ENCODE measurements around the gene MEGF10.
"Not testable (repeated sequence)": the region's sequence is repeated elsewhere in the genome, so short reads cannot be mapped to it uniquely, and the experiment has no call there.

MEGF10 gene

GRCh38 chr5:127290019-127290945, at the start of gene MEGF10:
MEGF10 (plus strand) TSS chr5:127290796; CDS start chr5:127331309, 40,513 bp downstream.
- peak; percentile 81 for DNase-seq (ENCODE audit: low spot score)

DNA sequence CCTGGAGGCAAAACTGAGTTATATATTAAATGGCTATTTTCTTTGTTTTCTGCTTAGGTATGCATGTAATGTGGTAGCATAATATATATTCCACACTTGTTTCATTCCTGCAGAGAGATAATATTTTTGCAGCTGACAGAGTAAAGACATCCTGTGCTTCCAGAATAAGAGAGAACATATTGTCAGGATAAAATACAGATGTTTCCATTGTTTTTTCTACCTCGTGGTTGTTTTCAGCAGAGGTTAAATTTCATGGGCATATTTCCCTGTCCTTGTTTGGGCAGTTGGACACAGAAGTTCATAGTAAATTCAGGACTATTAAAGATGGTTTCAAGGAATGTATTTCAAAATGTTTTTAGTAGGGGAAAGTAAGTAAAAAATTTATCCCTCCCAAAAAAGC, 47.6 kb upstream of the MEGF10 start:
- DNase-seq (ENCODE audit: low spot score) = no peak

- DNase-seq (ENCODE audit: low spot score) = no peak
Measured at GRCh38 chr5:127254729-127255284, 35.8 kb upstream of the MEGF10 start.

DNA sequence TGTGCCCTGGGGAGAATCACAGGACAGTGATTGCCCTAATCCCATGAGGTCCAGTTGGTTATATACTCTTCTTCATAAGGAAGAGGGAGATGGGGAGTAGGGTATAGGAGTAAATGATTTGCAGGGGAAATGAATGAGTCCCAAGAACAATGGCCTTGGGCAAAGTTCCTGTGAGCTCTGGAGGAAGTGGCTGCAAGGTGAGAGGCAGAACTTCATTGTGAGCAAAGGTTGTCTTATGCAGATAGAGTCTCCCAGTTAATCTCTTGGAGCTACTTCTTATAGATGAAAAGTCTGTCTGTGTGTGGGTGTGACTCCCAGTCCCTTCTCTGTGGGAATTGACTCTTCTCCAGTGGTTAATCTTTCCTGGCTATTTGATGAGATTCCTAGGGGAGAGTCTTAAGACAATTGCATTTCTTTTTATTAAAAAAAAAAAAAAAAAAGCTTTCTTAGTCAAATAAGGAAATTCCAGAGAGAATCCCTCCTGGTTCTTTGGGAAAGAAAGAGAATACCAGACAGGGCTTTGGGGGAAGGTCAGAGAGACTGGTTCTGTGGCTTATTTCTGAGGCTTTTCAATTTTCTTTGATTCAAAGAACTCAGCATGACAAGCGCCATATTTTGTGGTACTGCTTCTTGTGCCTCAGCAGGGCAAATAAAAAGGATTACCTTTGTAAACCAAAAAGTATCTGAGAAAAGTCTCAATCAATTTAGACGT, 33.6 kb upstream of the MEGF10 start:
- DNase-seq (ENCODE audit: low spot score) = no peak

- DNase-seq (ENCODE audit: low spot score) = no peak
Measured at GRCh38 chr5:127260686-127261085, 29.9 kb upstream of the MEGF10 start.

DNA sequence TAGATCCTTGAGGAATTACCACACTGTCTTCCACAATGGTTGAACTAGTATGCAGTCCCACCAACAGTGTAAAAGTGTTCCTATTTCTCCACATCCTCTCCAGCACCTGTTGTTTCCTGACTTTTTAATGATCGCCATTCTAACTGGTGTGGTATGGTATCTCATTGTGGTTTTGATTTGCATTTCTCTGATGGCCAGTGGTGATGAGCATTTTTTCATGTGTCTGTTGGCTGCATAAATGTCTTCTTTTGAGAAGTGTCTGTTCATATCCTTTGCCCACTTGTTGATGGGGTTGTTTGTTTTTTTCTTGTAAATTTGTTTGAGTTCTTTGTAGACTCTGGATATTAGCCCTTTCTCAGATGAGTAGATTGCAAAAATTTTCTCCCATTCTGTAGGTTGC, 25.1 kb upstream of the MEGF10 start:
- not testable (repeated sequence) for DNase-seq (ENCODE audit: low spot score)

- not testable (repeated sequence) for DNase-seq (ENCODE audit: low spot score)
Measured at GRCh38 chr5:127268342-127268741, 22.3 kb upstream of the MEGF10 start.

- not testable (repeated sequence) for DNase-seq (ENCODE audit: low spot score)
Measured at GRCh38 chr5:127270713-127271112, 19.9 kb upstream of the MEGF10 start.

DNA sequence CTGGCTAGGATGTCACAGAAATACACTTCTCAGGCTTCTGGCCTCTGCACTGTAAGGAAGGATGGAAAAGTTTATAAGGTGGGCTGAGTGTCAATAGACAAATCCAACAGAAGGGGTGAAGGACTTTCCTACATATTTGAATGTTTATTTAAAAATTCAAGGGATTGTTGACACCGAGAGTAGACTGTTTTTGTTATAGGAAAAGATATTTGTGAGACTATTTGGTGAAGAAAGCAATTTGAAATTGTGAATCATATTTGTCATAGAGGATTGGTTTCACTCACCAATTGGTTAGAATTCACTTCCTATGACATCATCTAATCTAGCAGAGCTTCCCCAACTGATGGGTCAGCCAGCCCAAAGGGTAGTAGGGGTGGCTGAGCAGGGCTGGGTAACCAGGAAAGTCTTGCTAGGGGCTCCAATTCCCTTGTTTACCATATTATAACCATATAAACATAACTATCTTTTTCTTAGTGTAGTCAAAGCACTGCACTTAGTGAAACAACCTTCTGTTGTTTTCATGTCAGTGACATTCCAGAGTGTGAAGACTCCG, 14.9 kb upstream of the MEGF10 start:
- no peak for DNase-seq (ENCODE audit: low spot score)

GRCh38 chr5:127280491-127281220, 9.9 kb upstream of the MEGF10 start:
- peak; percentile 47 for DNase-seq (ENCODE audit: low spot score)

- DNase-seq (ENCODE audit: low spot score) = no peak
Measured at GRCh38 chr5:127281609-127282008, 9.0 kb upstream of the MEGF10 start.

DNA sequence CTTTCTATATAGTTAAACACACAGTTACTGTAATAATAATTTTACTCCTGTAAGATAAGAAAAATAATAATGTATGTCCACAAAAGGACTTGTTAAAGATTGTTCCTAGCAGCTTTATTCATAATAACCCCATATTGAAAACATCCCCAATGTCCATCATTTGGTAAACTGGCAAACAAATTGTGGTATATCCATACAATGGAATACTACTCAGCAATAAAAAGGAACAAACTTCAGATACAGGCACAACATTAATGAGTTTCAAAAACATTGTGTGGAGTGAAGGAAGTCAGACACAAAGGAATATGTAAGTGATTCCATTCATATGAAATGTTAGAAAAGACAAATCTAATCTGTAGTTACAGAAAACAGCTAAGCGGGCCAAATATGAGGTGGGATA, 1.9 kb upstream of the MEGF10 start:
- no peak for DNase-seq (ENCODE audit: low spot score)

DNA sequence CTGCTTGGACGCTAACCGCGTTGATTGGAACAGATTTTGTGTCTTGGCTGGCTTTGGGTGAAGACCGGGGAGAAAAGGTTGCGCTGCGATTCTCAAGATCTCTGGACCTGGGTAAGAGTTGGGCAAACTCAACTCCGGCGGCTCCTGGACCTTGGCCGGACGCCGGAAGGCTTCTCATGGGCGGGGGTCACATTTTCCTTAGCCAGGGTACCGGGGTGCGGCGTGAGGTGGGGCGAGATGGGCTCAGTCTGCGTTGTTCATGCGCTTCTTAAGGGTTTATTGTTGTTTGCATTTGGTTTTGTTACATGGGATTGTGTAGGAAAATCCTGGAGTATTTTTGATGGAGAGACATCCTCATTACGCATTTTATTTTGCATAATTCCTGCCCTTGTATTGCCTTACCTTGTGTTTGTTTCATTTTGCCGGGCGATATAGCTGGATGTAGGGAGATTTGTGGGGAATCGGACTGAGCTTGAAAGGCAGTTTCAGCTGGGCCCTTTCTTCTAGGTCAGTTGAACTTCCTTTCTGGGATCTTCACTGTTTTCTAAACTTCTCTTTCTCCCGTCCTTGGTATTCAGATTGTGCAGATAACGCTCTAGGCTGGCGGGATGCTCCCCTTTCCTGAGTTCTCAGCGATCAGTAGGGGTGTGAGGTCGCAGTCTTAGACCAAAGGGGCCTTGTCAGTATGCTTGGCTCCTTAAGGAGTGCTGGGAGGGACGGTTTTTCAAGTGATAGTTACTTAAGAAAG, 524 bp downstream of the MEGF10 start:
- peak; percentile 22 for DNase-seq (ENCODE audit: low spot score)

DNA sequence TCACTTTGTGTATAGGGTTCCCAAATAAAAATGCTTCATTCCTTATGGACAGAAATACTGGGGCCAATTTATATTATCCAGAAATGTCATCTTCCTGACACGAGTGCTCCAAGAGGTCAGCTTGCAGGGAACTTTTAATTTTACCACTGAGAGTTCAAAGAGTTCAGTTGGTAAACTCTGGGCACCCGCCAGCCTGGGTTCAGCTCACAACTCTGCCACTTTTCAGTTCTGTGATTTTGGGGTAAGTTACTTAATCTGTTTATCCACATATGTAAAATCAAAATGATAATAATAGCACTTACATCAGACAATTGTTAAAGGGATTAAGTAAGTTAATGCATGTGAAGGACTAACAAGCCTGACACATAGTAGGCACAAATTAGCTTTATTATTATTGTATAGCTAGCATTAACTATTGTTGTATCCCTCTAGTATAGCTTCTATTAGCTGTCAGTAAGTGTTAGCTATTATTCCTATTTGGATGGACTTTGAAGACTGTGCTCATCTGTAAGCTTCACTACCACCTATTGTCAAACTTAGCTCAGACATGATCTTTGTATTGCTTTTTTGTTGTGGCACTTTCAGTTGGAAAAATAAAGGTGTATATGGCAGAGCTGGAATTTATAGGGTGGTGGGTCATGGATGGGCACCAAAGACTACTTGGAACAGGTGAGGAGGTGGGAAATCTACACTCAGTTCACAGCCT, 1.6 kb downstream of the MEGF10 start:
- no peak for DNase-seq (ENCODE audit: low spot score)

DNA sequence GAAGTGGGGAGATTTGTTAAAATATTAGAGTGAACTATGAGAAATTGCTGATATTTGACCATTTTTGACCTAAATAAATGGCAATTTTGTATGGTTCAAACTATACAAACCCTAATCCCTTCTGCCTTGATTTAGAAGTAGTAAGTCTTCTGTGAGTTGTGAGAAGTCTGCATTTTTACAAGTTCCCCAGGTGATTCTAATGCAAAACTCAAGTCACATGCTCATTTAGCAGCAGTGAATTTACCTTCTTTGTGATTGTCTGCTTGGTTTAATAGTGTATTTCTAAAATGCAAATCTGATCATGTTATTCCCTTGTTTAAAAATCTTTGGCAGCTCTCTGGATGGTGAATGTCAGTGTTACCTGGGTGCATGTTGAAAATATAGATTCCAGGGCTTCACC, 2.8 kb downstream of the MEGF10 start:
- DNase-seq (ENCODE audit: low spot score) = no peak

GRCh38 chr5:127294829-127295228, 4.2 kb downstream of the MEGF10 start:
- DNase-seq (ENCODE audit: low spot score) = no peak

DNA sequence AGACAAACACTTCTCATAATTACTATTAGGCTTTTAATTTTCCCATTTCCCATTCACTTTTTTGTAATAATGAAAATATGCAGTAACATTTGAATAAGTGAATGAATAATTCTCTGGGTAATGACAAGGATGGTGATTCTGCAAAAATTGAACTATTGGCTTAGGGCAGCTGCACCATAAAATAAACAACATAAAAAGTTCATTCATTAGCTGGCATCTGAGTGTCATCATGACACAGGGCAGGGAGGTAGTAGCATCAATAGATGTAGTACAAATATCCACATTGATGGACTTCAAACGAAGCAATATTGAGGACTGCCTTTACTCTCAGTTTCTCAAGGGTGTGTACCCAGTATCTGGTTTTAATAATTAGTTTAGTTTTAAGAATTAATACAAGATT, 4.9 kb downstream of the MEGF10 start:
- no peak for DNase-seq (ENCODE audit: low spot score)

GRCh38 chr5:127296321-127296720, 5.7 kb downstream of the MEGF10 start:
- no peak for DNase-seq (ENCODE audit: low spot score)

GRCh38 chr5:127296894-127297293, 6.3 kb downstream of the MEGF10 start:
- not testable (repeated sequence) for DNase-seq (ENCODE audit: low spot score)

- DNase-seq (ENCODE audit: low spot score) = no peak
Measured at GRCh38 chr5:127297348-127298035, 6.9 kb downstream of the MEGF10 start.
